NOMO-1 treated with DMSO at 0.1 percent for 48 hours (cell line): ENCODE measurements around the gene USP33.
"Not testable (repeated sequence)": the region's sequence is repeated elsewhere in the genome, so short reads cannot be mapped to it uniquely, and the experiment has no call there.

Experiments used
- DNase-seq: peaks from one replicate; lab custom pipeline; 2025; ENCODE audit not compliant: unreplicated experiment; lab: John Stamatoyannopoulos, UW

USP33 gene

GRCh38 chr1:77673030-77673429 lies 86.6 kb downstream of the USP33 start:
- DNase-seq, result no peak

GRCh38 chr1:77672374-77672773 lies 87.3 kb downstream of the USP33 start:
- no peak for DNase-seq

GRCh38 chr1:77671836-77672235 lies 87.8 kb downstream of the USP33 start:
- no peak for DNase-seq

- no peak for DNase-seq
These were observed 89.3 kb downstream of the USP33 start for GRCh38 chr1:77670330-77670729.

- DNase-seq, result no peak
These were observed 90.7 kb downstream of the USP33 start for GRCh38 chr1:77668924-77669449.

- no peak for DNase-seq
These were observed 94.6 kb downstream of the USP33 start for GRCh38 chr1:77664939-77665516.

GRCh38 chr1:77661696-77662095 lies 98.0 kb downstream of the USP33 start:
- DNase-seq, result no peak

- DNase-seq, result no peak
These were observed 99.6 kb downstream of the USP33 start for GRCh38 chr1:77659879-77660593.

GRCh38 chr1:77658271-77658670 lies 101.4 kb downstream of the USP33 start:
- no peak for DNase-seq

- no peak for DNase-seq
These were observed 104.1 kb downstream of the USP33 start for GRCh38 chr1:77655431-77655974.

- no peak for DNase-seq
These were observed 106.6 kb downstream of the USP33 start for GRCh38 chr1:77652970-77653516.

- DNase-seq, result no peak
These were observed 107.4 kb downstream of the USP33 start for GRCh38 chr1:77652268-77652667.

GRCh38 chr1:77649127-77649526 lies 110.5 kb downstream of the USP33 start:
- DNase-seq, result no peak

GRCh38 chr1:77646224-77646623 lies 113.4 kb downstream of the USP33 start:
- DNase-seq, result not testable (repeated sequence)
